ENCODE data around the gene SUSD6.

Gene SUSD6

GRCh38 chr14:69611172-69612013 is at the start of gene SUSD6:
Gene SUSD6 (plus strand): TSS chr14:69611596. CDS start chr14:69658593, 46,997 bp downstream.
- DNase-seq = no peak

- DNase-seq = no peak
Measured at GRCh38 chr14:69561893-69562292, 49.5 kb upstream of the SUSD6 start.

GRCh38 chr14:69567563-69567962 is 43.8 kb upstream of the SUSD6 start:
- no peak for DNase-seq

GRCh38 chr14:69569859-69570258 is 41.5 kb upstream of the SUSD6 start:
- no peak for DNase-seq

GRCh38 chr14:69570836-69571330 is 40.5 kb upstream of the SUSD6 start:
- DNase-seq = no peak

- DNase-seq = no peak
Measured at GRCh38 chr14:69571449-69572029, 39.9 kb upstream of the SUSD6 start.

GRCh38 chr14:69572030-69572840 is 39.2 kb upstream of the SUSD6 start:
- DNase-seq = no peak

- no peak for DNase-seq
Measured at GRCh38 chr14:69572841-69573135, 38.6 kb upstream of the SUSD6 start.

GRCh38 chr14:69573205-69573830 is 38.1 kb upstream of the SUSD6 start:
- DNase-seq = no peak

GRCh38 chr14:69573831-69574262 is 37.5 kb upstream of the SUSD6 start:
- DNase-seq = no peak

GRCh38 chr14:69574263-69574953 is 37.0 kb upstream of the SUSD6 start, which contains the start of gene CCDC177:
Gene CCDC177 (minus strand): TSS chr14:69574871. CDS start chr14:69573622, 1,249 bp downstream.
- no peak for DNase-seq

GRCh38 chr14:69574954-69575295 is 36.5 kb upstream of the SUSD6 start:
- no peak for DNase-seq

- DNase-seq = no peak
Measured at GRCh38 chr14:69579476-69579875, 31.9 kb upstream of the SUSD6 start.

GRCh38 chr14:69580009-69580577 is 31.3 kb upstream of the SUSD6 start:
- peak; percentile 57 for DNase-seq

- no peak for DNase-seq
Measured at GRCh38 chr14:69581316-69581935, 30.0 kb upstream of the SUSD6 start.

GRCh38 chr14:69582212-69582611 is 29.2 kb upstream of the SUSD6 start:
- DNase-seq = no peak

GRCh38 chr14:69582829-69583228 is 28.6 kb upstream of the SUSD6 start:
- DNase-seq = no peak

GRCh38 chr14:69584389-69584788 is 27.0 kb upstream of the SUSD6 start:
- DNase-seq = no peak

- DNase-seq = no peak
Measured at GRCh38 chr14:69586404-69586803, 25.0 kb upstream of the SUSD6 start.

- no peak for DNase-seq
Measured at GRCh38 chr14:69587389-69587788, 24.0 kb upstream of the SUSD6 start.

GRCh38 chr14:69591317-69591716 is 20.1 kb upstream of the SUSD6 start:
- no peak for DNase-seq

Measured in SIG-M5 (cell line).